ENCODE results near the gene KLB. TPM values are rescaled to one million over a fixed set of nuclear protein-coding genes. Genes with fewer than 3 reads are reported as not detected.

Gene KLB
- total RNA-seq, 1 experiment from 2014 or later = not detected

GRCh38 chr4:39365830-39366771, 40.6 kb upstream of the KLB start, which contains the start of gene RFC1 (continued):
- TF ChIP-seq ZBTB33 (IDR thresholded peaks at IDR 0.05; ENCODE audit: extremely low read depth, insufficient replicate concordance, low read length) (peak; percentile 74), SP1 (IDR thresholded peaks at IDR 0.05; ENCODE audit: low read depth) (peak; percentile 59; the same call in 1 of the 2 replicates), YY1 (IDR thresholded peaks at IDR 0.05; ENCODE audit: extremely low read depth, insufficient replicate concordance, low read depth, low read length) (peak; percentile 34), ZFX (IDR thresholded peaks at IDR 0.05) (peak; percentile 58; the same call in 1 of the 2 replicates), CTCF (IDR thresholded peaks at IDR 0.05 in 2 of 3, conservative IDR thresholded peaks at IDR 0.05 in 1 of 3; ENCODE audit: borderline replicate concordance in 1 of 3, insufficient read depth in 1 of 3, low read depth in 2 of 3, low read length in 2 of 3) (no peak), CEBPB (IDR thresholded peaks at IDR 0.05; ENCODE audit: low read depth) (no peak), SIN3A (IDR thresholded peaks at IDR 0.05; ENCODE audit: low read depth) (peak; percentile 84), CBX3 (IDR thresholded peaks at IDR 0.05; ENCODE audit: low read depth) (peak; percentile 100), ATF3 (IDR thresholded peaks at IDR 0.05) (no peak)

All from HCT116 (cell line).